ENCODE results near the gene SFXN5. TPM values are rescaled to one million over a fixed set of nuclear protein-coding genes. Genes with fewer than 3 reads are reported as not detected.

The SFXN5 gene
- total RNA-seq, 1 donor from 2014 or later, result 5.1 TPM

- DNase-seq, result no peak
Measured at GRCh38 chr2:73018188-73018825, 53.2 kb downstream of the SFXN5 start.

- DNase-seq, result no peak
Measured at GRCh38 chr2:73013936-73014335, 57.6 kb downstream of the SFXN5 start.

- no peak for DNase-seq
Measured at GRCh38 chr2:73009177-73009839, 62.2 kb downstream of the SFXN5 start.

- no peak for DNase-seq
Measured at GRCh38 chr2:73008766-73009135, 62.8 kb downstream of the SFXN5 start.

- DNase-seq, result no peak
Measured at GRCh38 chr2:73007991-73008765, 63.3 kb downstream of the SFXN5 start.

GRCh38 chr2:73006969-73007710 is 64.4 kb downstream of the SFXN5 start:
- DNase-seq, result no peak

GRCh38 chr2:73004889-73005596 is 66.5 kb downstream of the SFXN5 start:
- no peak for DNase-seq

GRCh38 chr2:73004466-73004865 is 67.0 kb downstream of the SFXN5 start:
- DNase-seq, result no peak

- DNase-seq, result no peak
Measured at GRCh38 chr2:73003027-73003426, 68.5 kb downstream of the SFXN5 start.

- no peak for DNase-seq
Measured at GRCh38 chr2:73000808-73001570, 70.5 kb downstream of the SFXN5 start.

- no peak for DNase-seq
Measured at GRCh38 chr2:72999729-73000725, 71.5 kb downstream of the SFXN5 start.

- DNase-seq, result no peak
Measured at GRCh38 chr2:72998724-72999123, 72.8 kb downstream of the SFXN5 start.

GRCh38 chr2:72998234-72998651 is 73.3 kb downstream of the SFXN5 start:
- DNase-seq, result no peak

GRCh38 chr2:72996117-72996502 is 75.4 kb downstream of the SFXN5 start:
- no peak for DNase-seq

- DNase-seq, result no peak
Measured at GRCh38 chr2:72995430-72996116, 75.9 kb downstream of the SFXN5 start.

GRCh38 chr2:72994991-72995380 is 76.5 kb downstream of the SFXN5 start:
- DNase-seq, result no peak

- DNase-seq, result no peak
Measured at GRCh38 chr2:72994282-72994990, 77.1 kb downstream of the SFXN5 start.

GRCh38 chr2:72993933-72994280 is 77.6 kb downstream of the SFXN5 start:
- DNase-seq, result no peak

Measured in skin of body (tissue), 2 donors.